Measurements from ENCODE around the gene CERS6.

- TF ChIP-seq CTCF (conservative IDR thresholded peaks at IDR 0.05) (no peak), ZFX (IDR thresholded peaks at IDR 0.05) (no peak)
Observed at GRCh38 chr2:168583710-168584521, 127.8 kb downstream of the CERS6 start.
